GM12878 (cell line): ENCODE results near the gene PRDM15. TPM values are rescaled to one million over a fixed set of nuclear protein-coding genes. Genes with fewer than 3 reads are reported as not detected.

Experiments
- ATAC-seq: fragments of 200-7000 bp; cut with Tn5 transposase; 3 replicates; pipeline ENCODE4 v1.9.1; 2020; ENCODE audit warnings: mild to moderate bottlenecking, moderate library complexity
- BruUV-seq: library from RNA; stranded (reverse); fragments of 400-500 nt; replicated peaks from 2 replicates; lab custom pipeline; 2021; lab: Mats Ljungman, UMichigan
- CTCF ChIA-PET: fragments of 300-600 bp; sonication (Branson Sonifier 250); formaldehyde crosslinking; extraction: SDS; loops from one replicate; lab custom pipeline; 2021; ENCODE audit warnings: inconsistent platforms; lab: Yijun Ruan, JAX
- POLR2A ChIA-PET: fragments of 350-600 bp; formaldehyde crosslinking; extraction: SDS; loops from one replicate; lab custom pipeline; 2021; ENCODE audit warnings: inconsistent platforms; lab: Charles Lee
- RAD21 ChIA-PET: fragments of 300-600 bp; sonication (Branson Sonifier 250); formaldehyde crosslinking; loops from one replicate; lab custom pipeline; 2023; ENCODE audit warnings: antibody characterized with exemption; ENCODE audit not compliant: unreplicated experiment; lab: Charles Lee
- SMC1A ChIA-PET: fragments of 300-600 bp; sonication (Branson Sonifier 250); formaldehyde crosslinking; loops from one replicate; lab custom pipeline; 2023; ENCODE audit not compliant: unreplicated experiment, uncharacterized antibody; lab: Charles Lee
- DNase-seq: peaks from one replicate; pipeline ENCODE4 v3.0.0-alpha.2; 2011; ENCODE audit warnings: low read depth, low spot score
- FAIRE-seq: peaks from 3 replicates; lab custom pipeline; 2011; peaks lifted over from hg19 to GRCh38; lab: Jason Lieb, UNC
- H2AFZ ChIP-seq: 2 replicates; pipeline ENCODE4 v1.6.0; 2011; ENCODE audit warnings: low read depth, low read length, control low read depth; ENCODE audit not compliant: control insufficient read depth
- H3K27ac ChIP-seq: 2 replicates; pipeline ENCODE4 v1.5.1; 2011; ENCODE audit warnings: control low read depth; ENCODE audit not compliant: control insufficient read depth, insufficient read depth
- H3K27me3 ChIP-seq, 2 experiments: replicated peaks in 1 of 2; 2 replicates each; pipeline versions ENCODE4 v1.6.0 to v1.6.1; 2011; ENCODE audit warnings: low read length in 1 of 2; ENCODE audit not compliant: control insufficient read depth in 2 of 2, insufficient read depth in 2 of 2
- H3K36me3 ChIP-seq, 2 experiments: 2 replicates each; pipeline ENCODE4 v1.5.1; 2011; ENCODE audit warnings: low read length in 1 of 2; ENCODE audit not compliant: control insufficient read depth in 2 of 2, insufficient read depth in 2 of 2
- H3K4me1 ChIP-seq: 2 replicates; pipeline ENCODE4 v1.6.1; 2011; ENCODE audit warnings: mild to moderate bottlenecking, low read length, moderate library complexity, mixed read lengths; ENCODE audit not compliant: control insufficient read depth, insufficient read depth
- H3K4me2 ChIP-seq: 2 replicates; pipeline ENCODE4 v1.6.0; 2011; ENCODE audit warnings: control low read depth; ENCODE audit not compliant: control insufficient read depth, insufficient read depth
- H3K4me3 ChIP-seq: fragments of 200-600 bp; sonication (generic); 2 replicates; pipeline ENCODE4 v1.5.1; 2016
- H3K79me2 ChIP-seq: 2 replicates; pipeline ENCODE4 v1.6.0; 2011; ENCODE audit warnings: low read length; ENCODE audit not compliant: control insufficient read depth, insufficient read depth
- H3K9ac ChIP-seq: 2 replicates; pipeline ENCODE4 v1.8.0; 2011; ENCODE audit warnings: low read length, control low read depth, mixed read lengths; ENCODE audit not compliant: control insufficient read depth, insufficient read depth
- H3K9me3 ChIP-seq: replicated peaks from 3 replicates; pipeline ENCODE4 v1.5.1; 2011; ENCODE audit warnings: mild to moderate bottlenecking, low read length; ENCODE audit not compliant: control insufficient read depth, insufficient read depth
- H4K20me1 ChIP-seq: 2 replicates; pipeline ENCODE4 v1.6.0; 2011; ENCODE audit not compliant: control insufficient read depth, insufficient read depth
- CUX1 ChIP-seq: IDR thresholded peaks from 2 replicates; pipeline ENCODE4 v1.6.1; 2012; ENCODE audit warnings: improper control_type of control experiment, low read depth, low read length; ENCODE audit not compliant: insufficient replicate concordance
- EP300 ChIP-seq, 2 experiments: fragments of 150-350 bp in 1 of 2; IDR thresholded peaks; 2 replicates each; pipeline ENCODE4 v1.6.1; 2011 to 2012; ENCODE audit warnings: low read depth in 2 of 2, low read length in 2 of 2, borderline replicate concordance in 1 of 2, improper control_type of control experiment in 1 of 2, inconsistent platforms in 1 of 2; ENCODE audit not compliant: control insufficient read depth in 1 of 2
- FOS ChIP-seq: IDR thresholded peaks from 3 replicates; pipeline ENCODE4 v1.6.1; 2011; ENCODE audit warnings: borderline replicate concordance; ENCODE audit not compliant: insufficient read length; ENCODE audit errors: extremely low read depth
- HDAC6 ChIP-seq: fragments of 200-600 bp; sonication (generic); IDR thresholded peaks from one replicate; pipeline ENCODE4 v1.8.0; 2017; ENCODE audit warnings: antibody characterized with exemption; ENCODE audit not compliant: unreplicated experiment
- MYB ChIP-seq: fragments of 150-350 bp; IDR thresholded peaks from 2 replicates; pipeline ENCODE4 v1.6.1; 2014; ENCODE audit warnings: mild to moderate bottlenecking, low read depth, low read length, borderline replicate concordance
- RCOR1 ChIP-seq: conservative IDR thresholded peaks from 2 replicates; pipeline ENCODE4 v1.6.1; 2012; ENCODE audit warnings: low read depth, low read length, improper control_type of control experiment
- SRF ChIP-seq, 2 experiments: IDR thresholded peaks; 2 replicates each; pipeline ENCODE4 v1.6.1; 2011; ENCODE audit warnings: low read depth in 2 of 2, low read length in 2 of 2, mild to moderate bottlenecking in 1 of 2, moderate library complexity in 1 of 2
- TAF1 ChIP-seq: IDR thresholded peaks from 2 replicates; pipeline ENCODE4 v1.6.1; 2011; ENCODE audit warnings: mild to moderate bottlenecking, low read depth, low read length, borderline replicate concordance
- USF1 ChIP-seq: IDR thresholded peaks from 2 replicates; pipeline ENCODE4 v1.6.1; 2011; ENCODE audit warnings: borderline replicate concordance, low read depth, mild to moderate bottlenecking, moderate library complexity, mixed read lengths, low read length; ENCODE audit not compliant: insufficient read depth; ENCODE audit errors: extremely low read length
- ZBTB11 ChIP-seq: fragments of 450-650 bp; formaldehyde crosslinking; IDR thresholded peaks from 2 replicates; pipeline ENCODE4 v1.5.0; 2022; ENCODE audit warnings: mild to moderate bottlenecking, missing genetic modification characterization
- WGBS: methylation state at CpG from one replicate; pipeline ENCODE4 v1.1.6; 2016; ENCODE audit warnings: low lambda C conversion rate; ENCODE audit not compliant: insufficient replicate concordance, insufficient coverage; ENCODE audit errors: missing lambda C conversion rate; 5-methylcytosine and 5-hydroxymethylcytosine counted together
- in situ Hi-C: fragments of 300-500 bp; cut with MboI; formaldehyde crosslinking; loops from 9 replicates; pipeline ENCODE4 v1.14.3; 2018; ENCODE audit warnings: mixed read lengths
- intact Hi-C: fragments of 100-400 bp; cut with micrococcal nuclease; formaldehyde crosslinking; loops from one replicate; pipeline ENCODE4 v1.14.2; 2022; ENCODE audit not compliant: unreplicated experiment
- polyA plus RNA-seq, 11 experiments: library from polyadenylated mRNA; depleted of rRNA in 4 of 11; unstranded in 6 of 11; stranded (reverse) in 5 of 11; fragments of >200 nt; fragmentation: Nextera tagmentation in 4 of 11; fragmentation: Illumina TruSeq in 1 of 11; extraction: Ambion mirVana in 4 of 11; extraction: Trizol in 1 of 11; gene quantifications; 1 replicate in 1 of 11; 2 replicates in 10 of 11; pipeline versions ENCODE4 v1.2.1 to v1.2.3, GENCODE V29; 2011 to 2016; ENCODE audit warnings: inconsistent platforms in 2 of 11, missing spikeins in 2 of 11, low read depth in 1 of 11
- total RNA-seq, 4 experiments: library from RNA; depleted of rRNA in 3 of 4; stranded (reverse); fragments of >200 nt in 3 of 4; fragmentation: Illumina TruSeq in 1 of 4; extraction: Trizol in 1 of 4; gene quantifications; 2 replicates each; pipeline versions ENCODE4 v1.2.1 to v1.2.3, GENCODE V29; 2013 to 2021

PRDM15 gene
- total and polyA plus RNA-seq, 10 of the 15 experiments (the other 5 are each of a cell fraction or from before 2014, with no cell fraction given), result 2.2 to 16.0 (median 8.6) TPM

GRCh38 chr21:41857771-41858300 lies 21.3 kb downstream of the PRDM15 start:
- Histone ChIP-seq H4K20me1 (no peaks in the 10 kb centered on the region), H3K4me2 (no peak overlapping the region), H3K36me3 (peaks cover 25 to 29% of the 10 kb centered on the region in 2 experiments), H3K4me1 (peaks cover 18% of the 10 kb centered on the region), H3K27ac (no peak overlapping the region), H3K79me2 (peaks cover 20% of the 10 kb centered on the region), H3K9ac (no peak overlapping the region), H3K27me3 (no peaks in the 10 kb centered on the region), H3K9me3 (no peaks in the 10 kb centered on the region), H3K4me3 (no peak overlapping the region), H2AFZ (no peak overlapping the region)
- ATAC-seq (no peak), FAIRE-seq (no peak), DNase-seq (no peak)
- ChIA-PET SMC1A (interaction anchor here (1.6 kb wide), 1 partner anchor 22 kb away, joined by 4 read pairs; no protein-coding TSS in a partner anchor), RAD21 (no interaction called here), POLR2A (interaction anchor here (0.6 kb wide), 1 partner anchor 149 kb away, joined by 5 read pairs; no protein-coding TSS in a partner anchor), CTCF (no interaction called here)
- no TSS peak for BruUV-seq
- WGBS, result 74% methylated on average over 14 of the region's 14 CpGs
- in situ Hi-C loops, result no loop called here
- TF ChIP-seq HDAC6, result no peak
- TF ChIP-seq USF1, result no peak
- TF ChIP-seq TAF1, result no peak
- TF ChIP-seq ZBTB11, result no peak
- no peak for TF ChIP-seq CUX1
- TF ChIP-seq FOS, result no peak
- no peak for TF ChIP-seq SRF (IDR thresholded peaks at IDR 0.05; ENCODE audit: low read depth in 2 of 2, low read length in 2 of 2)
- TF ChIP-seq MYB, result no peak
- no peak for TF ChIP-seq EP300 (IDR thresholded peaks at IDR 0.05; ENCODE audit: borderline replicate concordance in 1 of 2, control insufficient read depth in 1 of 2, low read depth in 2 of 2, low read length in 2 of 2)
- TF ChIP-seq RCOR1, result no peak
- intact Hi-C loops, result no loop called here
